GM21360 (cell line): Measurements from ENCODE around the gene MLF2.

Experiments
- ATAC-seq: cut with Tn5 transposase; IDR thresholded peaks from one replicate; pipeline ENCODE4 v1.9.1; 2021; ENCODE audit warnings: mild to moderate bottlenecking, moderate library complexity; ENCODE audit not compliant: unreplicated experiment

MLF2 gene

DNA sequence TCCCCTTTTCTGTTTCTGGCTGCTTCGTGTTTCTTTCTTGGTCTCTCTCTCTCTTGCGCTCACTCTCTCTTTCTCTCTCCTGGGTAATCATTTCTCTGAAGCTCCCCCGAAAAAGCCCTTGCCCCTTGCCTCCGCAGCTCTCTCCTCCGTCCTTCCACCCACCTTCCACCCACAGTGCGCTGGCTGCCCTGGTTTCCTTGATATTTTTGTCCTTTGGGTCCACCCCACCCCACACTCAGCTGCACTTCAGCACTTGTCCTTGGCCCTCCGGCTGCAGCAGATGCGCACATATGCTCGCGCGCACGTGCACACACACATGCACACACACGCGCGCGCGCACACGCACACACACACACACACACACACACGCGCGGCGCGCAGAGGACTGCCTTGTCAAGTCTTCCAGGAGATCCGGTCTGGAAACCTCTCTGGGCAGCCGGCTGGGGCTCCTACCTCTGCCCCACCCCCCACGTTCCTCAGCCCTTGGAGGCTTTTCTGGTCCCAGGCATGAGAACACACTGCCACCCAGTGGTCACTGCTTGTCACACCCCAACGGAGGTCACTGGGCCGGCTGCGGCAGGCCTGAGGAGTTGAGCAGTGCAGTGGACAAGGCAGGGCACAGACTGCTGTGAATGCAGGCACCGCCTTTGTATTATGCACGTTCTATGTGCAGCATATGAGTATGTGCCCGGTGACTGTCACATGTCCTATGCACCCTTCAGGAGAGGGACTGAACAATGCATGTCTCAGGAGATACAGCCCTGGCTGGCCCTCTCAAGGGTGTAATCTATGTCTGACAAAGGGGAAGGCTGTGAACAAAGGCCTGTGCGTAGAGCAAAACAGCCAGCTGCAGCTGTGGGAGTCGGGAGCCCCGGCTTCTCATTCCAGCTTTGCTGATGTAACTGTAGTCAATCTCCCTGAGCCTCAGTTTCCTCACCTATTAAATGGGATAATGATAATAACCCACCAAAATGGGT is 25.9 kb upstream of the MLF2 start:
- peak; percentile 63 for ATAC-seq

DNA sequence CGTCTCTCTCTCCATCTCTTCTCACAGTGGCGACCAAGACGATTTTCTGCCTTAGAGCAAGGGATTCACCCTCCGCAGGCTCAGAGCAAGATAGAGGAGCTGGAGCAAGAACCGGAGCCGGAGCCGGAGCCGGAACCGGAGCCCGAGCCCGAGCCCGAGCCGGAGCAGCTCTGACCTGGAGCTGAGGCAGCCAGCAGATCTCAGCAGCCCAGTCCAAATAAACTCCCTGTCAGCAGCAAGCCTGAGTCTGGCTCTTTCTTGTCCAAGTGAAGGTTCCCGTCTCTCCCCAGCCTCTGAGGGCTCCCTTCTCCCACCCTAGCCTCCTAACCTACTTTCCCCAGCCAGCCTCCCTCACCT is 25.3 kb upstream of the MLF2 start:
- ATAC-seq, result no peak

DNA sequence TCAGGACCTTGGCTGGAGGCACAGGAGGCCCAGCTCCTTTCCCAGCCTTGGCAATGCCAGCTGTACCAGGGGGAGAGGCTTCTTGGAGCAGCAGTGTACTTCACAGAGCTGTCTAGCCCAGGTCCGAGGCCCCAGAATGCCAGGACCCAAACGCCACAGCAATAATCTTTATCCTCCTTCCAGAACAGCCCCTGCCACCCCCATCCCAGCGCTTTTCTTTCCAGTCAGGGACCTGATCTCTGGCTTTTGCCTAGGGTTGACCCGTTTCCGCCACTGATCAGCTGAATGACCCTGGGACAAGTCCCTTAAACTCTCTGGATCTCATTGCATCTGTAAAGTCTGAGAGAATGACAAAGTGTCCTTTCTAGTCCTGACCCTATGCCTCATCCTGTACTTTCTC is 24.4 kb upstream of the MLF2 start:
- ATAC-seq, result no peak

DNA sequence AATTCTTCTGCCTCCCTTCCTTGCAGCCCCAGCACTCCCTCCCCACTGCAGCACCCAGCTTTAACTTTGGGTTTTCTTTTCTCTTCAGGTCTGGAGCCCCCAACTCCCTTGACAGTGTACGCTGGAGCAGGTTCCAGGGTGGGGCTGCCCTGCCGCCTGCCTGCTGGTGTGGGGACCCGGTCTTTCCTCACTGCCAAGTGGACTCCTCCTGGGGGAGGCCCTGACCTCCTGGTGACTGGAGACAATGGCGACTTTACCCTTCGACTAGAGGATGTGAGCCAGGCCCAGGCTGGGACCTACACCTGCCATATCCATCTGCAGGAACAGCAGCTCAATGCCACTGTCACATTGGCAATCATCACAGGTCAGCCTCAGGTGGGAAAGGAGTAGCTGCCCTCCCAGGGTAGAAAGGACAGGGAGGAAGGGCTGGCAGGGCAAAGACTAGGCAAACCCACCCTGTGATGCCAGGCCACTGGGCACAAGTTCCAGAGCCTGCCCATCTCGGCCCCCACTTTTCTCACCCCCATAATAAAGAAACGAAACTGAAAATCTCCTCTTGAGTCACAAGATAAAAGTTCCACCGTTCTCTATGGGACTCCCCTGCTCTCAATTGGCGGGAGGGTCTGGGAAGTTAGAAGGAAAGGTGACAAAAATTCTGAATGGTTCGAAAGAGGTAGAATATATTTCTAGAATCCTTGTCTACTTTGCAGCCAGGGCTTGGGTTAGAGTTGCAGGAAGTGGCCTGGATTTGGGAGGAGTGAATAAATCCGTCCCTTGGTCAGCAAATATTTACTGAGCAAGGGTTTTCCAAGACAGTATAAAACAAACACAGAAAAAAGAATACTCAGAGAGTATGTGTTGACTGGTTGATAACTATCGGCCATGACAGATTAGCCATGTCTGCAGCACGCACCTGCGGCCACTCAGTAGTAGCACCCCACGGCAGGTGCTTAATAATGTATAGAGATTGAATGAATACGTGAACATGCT is 22.5 kb upstream of the MLF2 start:
- no peak for ATAC-seq

DNA sequence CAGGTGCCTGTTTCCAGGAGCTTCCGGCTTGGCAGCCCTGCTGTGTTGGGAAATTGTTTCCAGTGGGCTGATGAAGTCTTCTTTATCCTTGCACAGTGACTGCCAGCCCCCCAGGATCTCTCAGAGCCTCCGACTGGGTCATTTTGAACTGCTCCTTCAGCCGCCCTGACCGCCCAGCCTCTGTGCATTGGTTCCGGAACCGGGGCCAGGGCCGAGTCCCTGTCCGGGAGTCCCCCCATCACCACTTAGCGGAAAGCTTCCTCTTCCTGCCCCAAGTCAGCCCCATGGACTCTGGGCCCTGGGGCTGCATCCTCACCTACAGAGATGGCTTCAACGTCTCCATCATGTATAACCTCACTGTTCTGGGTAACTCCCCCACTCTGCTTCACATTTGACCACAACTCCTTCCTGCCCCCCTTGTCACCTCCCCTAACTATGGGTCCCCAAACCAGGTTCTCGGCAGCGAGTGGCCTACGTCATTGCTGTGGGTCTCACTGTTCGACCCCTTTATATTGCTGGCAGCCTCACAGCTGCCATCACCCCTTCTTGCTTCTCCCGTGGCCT is 21.6 kb upstream of the MLF2 start:
- no peak for ATAC-seq

DNA sequence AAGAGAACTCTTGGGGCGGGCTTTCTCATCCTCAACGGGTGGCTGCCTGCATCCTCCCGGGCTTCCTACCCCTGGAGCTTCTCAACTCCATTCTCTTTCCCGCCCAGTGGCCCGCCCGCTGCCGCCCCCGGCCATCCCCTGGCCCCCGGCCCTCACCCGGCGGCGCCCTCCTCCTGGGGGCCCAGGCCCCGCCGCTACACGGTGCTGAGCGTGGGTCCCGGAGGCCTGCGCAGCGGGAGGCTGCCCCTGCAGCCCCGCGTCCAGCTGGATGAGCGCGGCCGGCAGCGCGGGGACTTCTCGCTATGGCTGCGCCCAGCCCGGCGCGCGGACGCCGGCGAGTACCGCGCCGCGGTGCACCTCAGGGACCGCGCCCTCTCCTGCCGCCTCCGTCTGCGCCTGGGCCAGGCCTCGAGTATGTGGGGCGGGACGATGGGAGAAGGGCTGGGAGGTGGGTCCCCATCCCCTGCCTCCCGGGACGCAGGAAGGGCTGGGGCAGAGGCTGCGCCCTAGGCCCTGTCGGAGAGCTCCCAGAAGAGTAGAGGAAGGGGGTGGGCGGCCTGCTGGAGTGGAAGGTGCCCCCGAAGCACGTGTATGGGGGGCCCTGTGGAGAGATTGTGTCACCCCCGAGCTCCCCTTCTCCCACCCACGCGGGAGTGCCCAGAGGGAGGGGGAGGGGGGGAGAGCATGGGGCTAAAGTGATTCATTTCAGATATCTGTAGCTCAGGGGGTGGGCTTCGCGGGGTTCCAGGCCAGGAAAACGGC is 20.8 kb upstream of the MLF2 start:
- no peak for ATAC-seq

DNA sequence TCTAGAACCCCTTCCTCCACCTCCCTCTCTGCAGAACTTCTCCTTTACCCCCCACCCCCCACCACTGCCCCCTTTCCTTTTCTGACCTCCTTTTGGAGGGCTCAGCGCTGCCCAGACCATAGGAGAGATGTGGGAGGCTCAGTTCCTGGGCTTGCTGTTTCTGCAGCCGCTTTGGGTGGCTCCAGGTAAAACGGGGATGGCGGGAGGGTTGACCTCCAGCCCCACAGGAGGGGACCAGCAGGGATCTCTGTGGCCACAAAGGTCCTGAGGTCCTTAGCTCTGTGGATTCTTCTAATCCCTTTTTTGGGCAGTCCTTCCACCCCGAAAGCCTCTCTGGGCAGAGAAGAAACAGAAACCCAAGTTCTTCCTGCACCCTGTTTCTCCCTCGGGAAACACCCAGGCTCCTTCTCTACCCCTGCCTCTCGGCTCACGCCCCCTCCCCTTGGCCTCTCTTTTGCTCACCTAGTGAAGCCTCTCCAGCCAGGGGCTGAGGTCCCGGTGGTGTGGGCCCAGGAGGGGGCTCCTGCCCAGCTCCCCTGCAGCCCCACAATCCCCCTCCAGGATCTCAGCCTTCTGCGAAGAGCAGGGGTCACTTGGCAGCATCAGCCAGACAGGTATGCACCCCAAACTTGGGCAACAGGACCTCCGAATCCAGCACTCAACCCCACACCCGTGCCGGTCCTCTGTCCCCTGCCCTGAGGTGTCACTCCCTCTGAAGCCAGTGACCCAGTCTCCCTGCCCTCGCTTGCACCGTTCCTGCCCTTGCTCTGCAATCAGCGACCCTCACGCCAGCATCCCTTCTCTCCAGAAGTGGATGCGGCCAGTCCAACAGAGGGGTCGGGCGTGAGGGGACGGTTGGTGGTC is 20.0 kb upstream of the MLF2 start:
- no peak for ATAC-seq

DNA sequence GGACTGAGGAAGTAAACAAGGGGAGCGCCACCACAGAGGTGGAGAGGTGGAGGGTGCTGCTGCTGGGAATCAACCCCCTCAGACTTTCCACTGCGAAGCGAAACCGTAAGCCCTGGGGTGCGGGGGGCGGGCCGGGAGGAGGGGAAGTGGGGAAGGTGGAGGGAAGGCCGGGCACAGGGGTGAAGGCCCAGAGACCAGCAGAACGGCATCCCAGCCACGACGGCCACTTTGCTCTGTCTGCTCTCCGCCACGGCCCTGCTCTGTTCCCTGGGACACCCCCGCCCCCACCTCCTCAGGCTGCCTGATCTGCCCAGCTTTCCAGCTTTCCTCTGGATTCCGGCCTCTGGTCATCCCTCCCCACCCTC is 19.4 kb upstream of the MLF2 start, which contains the start of gene LAG3:
LAG3 (plus strand) TSS at position 190 of the 365 bp plus-strand sequence. CDS start 333 bp downstream, outside the sequence.
- ATAC-seq, result no peak

DNA sequence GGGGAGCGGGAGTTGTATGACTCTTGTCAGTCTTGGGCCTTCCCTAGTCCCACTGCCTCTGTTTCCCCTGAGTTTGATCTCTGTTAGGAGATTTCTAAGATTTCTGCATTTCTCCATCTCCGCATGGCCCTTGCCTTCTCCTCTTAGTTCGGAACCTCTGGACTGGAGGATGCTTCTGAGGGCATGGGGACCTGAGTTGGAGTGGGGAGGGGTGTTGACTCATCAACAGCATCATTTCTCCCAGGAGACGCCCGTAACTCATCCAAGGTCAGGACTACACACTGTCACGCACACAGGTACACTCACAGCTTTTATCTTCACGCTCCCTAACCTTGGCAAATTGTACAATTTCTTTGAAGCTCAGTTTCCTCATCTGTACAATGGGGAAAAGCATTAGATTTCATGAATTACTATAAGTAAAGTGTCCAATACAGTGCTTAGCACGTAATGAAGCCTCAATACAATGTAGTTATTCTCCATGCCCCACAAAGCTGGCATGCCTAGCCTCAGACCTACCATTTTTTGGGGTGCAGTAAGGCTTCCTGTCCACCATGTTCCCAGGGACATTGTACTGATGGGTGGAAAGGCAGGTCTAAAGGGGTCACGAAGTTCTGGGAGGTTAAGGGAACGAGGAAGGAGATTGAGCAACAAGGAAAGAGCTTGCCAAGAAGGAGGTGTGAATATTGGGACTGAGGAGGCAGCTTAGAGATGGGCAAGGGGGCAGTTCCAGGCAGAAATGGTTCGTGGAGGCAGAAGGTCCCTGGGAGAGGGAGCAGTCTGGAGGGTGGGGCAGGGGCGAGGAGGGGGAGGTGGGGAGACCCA is 18.8 kb upstream of the MLF2 start:
- ATAC-seq, result no peak

DNA sequence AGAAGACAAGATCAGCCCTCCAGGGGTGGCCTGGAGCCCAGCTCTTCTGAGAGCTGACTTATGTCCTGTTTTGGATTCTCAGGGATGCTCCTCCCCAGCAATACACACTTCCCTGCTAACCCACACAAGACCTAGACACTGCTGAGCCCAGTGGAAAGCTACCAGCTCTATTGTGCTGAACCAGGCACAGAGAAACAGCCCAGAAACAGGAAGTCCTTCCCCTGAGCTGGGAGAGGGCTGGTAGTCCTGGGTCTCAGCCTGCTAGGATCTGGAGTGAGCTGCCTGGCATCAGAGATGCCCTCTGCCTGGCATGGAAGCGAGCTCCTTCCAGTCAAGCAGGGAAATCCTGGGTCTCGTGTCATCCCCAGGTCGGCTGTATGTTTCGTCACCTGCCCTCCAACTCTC is 18.2 kb upstream of the MLF2 start:
- ATAC-seq, result no peak

DNA sequence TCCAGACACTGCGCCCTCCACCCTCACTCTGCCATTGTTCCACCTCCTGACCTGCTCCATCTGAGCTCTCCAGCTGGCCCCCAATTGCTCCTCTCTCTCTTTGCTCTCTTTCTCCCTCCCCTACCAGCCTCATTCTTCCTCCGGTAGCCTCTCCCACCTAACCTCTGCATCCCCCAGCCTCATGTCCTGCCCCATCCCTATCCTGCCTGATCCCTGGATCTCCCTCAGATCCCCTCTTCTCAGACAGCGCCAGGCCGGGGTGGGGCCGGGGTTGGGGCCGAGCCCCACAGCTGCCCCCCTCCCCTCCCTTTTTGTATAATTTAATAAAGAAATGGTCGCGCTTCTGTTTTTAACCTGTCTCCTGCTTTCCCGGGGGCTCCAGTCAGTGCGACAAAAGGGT is 17.7 kb upstream of the MLF2 start:
- ATAC-seq, result no peak

DNA sequence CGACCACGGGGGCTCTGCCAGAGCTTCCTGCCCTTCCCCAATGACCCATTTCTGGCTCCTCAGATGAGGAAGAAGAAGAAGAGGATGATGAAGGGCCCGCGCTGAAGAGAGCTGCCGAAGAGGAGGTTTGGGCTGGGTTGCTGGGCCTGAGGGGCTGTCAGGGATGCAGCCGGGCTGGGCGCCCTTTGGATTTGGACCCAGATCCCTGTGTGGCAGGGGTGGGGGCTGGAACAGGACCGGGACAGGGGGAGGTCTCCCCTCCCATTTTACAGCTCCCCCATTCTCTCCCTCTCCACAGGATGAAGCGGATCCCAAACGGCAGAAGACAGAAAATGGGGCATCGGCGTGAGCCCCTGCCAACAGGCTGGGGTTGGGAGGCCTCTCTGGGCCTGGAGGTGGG is 17.2 kb upstream of the MLF2 start:
- ATAC-seq, result no peak

DNA sequence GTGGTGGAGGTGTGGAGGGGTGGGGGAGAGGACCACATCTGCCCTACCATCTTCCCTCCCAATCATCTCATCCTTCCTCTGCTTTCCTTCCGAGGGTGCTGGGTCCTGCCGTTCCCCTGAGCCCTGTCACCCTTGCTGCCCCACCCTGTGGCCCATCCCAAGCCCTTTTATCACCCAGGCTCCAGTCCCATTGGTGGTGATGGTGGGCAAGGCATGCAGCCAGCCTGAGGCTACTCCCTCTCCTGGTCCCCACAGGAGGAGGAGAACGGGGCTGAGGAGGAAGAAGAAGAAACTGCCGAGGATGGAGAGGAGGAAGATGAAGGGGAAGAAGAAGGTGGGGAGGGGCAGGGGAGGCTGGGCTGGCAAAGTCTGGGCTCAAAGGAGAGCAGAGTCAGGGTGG is 16.7 kb upstream of the MLF2 start:
- ATAC-seq, result no peak

DNA sequence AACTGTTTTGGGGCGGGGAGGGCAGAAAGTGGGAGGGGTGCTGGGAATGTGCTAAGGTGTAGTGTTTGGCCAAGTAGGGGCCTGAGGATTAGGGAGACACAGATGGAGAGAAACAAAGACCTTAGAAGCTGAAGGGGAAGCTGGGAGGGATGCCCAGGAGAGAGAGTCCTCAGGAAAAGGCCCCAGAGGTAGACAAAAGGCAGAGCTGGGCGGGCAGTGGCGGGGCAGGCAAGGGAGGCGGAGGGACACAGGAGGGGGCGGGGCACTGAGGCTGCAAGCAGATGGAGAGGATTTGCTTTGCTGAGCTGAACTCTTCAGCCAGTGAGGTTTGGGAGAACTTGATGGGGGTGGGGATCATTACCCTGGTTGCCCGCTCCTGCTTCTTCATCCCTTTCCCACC is 16.0 kb upstream of the MLF2 start:
- ATAC-seq, result no peak

DNA sequence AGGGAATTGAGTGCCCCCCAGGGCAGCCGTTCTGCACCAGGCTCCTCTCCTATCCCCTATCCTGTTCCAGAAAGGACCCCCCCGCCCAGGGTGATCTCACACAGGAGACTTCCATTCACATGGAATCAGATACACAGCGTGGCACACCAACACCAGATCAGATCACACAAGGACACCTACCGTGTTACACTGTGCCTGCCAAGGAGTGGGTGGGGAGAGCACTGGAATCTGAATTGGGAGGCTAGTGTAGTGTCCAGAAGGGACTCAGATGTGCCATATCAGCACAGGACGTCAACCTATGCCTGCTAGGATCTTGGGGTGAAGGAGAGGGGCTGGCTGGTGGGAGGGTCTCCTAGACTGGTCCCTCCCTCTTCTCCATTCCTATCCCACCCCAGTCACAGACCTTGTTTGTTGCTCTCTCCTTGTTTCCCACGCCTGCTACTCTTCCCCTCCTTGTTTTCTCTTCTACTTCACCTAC is 15.5 kb upstream of the MLF2 start:
- no peak for ATAC-seq

DNA sequence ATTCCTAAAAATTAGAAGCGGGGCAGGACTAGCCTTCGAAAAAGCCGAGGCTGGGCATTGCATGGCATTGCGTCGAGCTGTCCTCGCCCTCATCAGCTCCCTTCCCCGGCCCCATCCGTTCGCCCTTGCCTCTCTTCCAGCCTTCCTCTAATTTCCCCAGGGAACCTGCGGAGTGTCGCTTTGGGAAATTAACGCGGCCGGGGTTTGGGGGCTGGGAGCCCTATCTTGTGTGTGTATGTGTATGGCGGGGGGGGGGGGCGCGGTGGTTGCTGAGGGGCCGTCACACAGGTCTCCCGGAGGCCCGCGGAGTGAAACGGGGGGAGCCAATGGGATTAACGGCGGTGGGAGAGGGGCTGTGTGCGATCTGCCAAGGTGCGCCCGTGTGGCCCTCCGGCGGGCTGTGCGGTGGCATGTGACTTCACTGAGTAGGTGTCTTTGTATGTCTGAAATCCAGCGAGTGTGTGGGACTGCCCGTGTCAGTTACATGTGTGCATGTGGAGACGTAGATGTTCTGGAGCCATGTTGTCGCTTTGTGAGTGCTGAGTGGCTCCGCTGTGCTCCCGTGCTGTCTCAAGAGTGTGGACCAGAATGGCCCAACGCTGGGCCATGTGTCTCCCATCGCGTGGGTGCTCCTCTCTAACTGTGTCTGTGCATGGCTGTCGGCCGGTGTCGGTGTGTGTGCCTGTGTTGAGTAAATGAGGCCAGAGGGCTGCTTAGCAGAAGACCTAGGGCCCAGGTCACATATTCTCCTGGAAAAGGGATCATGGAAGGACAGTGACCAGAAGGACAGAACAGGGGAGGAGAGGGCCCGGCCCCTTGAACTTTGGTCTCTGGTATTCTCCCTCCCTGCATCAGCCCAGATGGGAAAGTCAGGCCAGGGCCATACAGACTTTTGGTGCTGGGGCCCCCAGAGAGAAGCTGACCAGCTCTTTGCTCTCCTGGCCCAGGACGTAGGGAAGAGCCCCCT is 14.7 kb upstream of the MLF2 start:
- ATAC-seq, result no peak

DNA sequence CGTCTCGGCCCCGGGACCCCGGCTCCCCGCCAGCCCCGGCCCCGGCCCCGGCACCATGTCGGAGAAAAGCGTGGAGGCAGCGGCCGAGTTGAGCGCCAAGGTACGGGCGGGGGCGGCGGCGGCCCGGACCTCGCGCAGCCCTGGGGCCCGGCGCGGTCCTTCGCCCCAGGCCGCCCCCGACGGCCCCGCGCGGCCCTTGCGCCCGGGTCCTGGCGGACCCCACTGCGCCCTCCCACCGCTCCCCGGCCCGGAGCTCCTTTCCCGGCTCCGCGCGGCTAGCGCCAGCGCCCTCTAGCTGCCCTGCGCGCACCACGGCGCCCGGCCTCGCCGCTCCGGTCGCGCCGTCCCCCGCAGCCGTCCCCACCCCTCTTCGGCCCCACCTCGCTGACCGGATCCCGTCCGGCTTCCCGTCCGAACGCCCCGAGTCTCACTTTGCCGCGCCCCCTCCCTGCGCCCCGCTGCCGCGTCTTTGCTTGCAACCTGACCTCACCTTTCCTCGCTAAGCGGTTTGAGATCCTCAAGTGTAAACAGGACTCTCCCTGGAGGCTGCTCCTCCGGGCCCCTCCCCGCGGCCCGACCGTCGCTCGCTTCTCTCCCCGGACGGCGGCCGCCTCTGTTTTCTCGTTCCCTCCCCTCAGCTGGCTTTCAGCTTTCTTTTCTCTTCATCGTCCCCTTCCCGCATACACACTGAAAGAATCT is 13.9 kb upstream of the MLF2 start:
- ATAC-seq, result peak; percentile 48
